Hematopoietic multipotent progenitor cell treated with erythropoietin and hydrocortisone succinate and interleukin-3 and kit ligand, for 6 days (in vitro differentiated cells): ENCODE data around the gene C10orf120.

Source experiments
- DNase-seq: peaks from one replicate; pipeline ENCODE4 v3.0.0-alpha.2; 2015

Gene C10orf120

GRCh38 chr10:122659651-122660050 lies 40.0 kb downstream of the C10orf120 start:
- no peak for DNase-seq

- no peak for DNase-seq
Measured at GRCh38 chr10:122659126-122659525, 40.5 kb downstream of the C10orf120 start.

- DNase-seq, result no peak
Measured at GRCh38 chr10:122658356-122659049, 41.1 kb downstream of the C10orf120 start.

- no peak for DNase-seq
Measured at GRCh38 chr10:122657729-122658128, 41.9 kb downstream of the C10orf120 start.

GRCh38 chr10:122657255-122657654 lies 42.4 kb downstream of the C10orf120 start:
- no peak for DNase-seq

GRCh38 chr10:122656741-122657140 lies 42.9 kb downstream of the C10orf120 start:
- no peak for DNase-seq

GRCh38 chr10:122656308-122656705 lies 43.3 kb downstream of the C10orf120 start:
- no peak for DNase-seq

GRCh38 chr10:122655524-122656307 lies 43.9 kb downstream of the C10orf120 start:
- DNase-seq, result no peak

GRCh38 chr10:122650331-122650730 lies 49.3 kb downstream of the C10orf120 start:
- DNase-seq, result no peak

GRCh38 chr10:122649903-122650302 lies 49.7 kb downstream of the C10orf120 start:
- DNase-seq, result no peak

GRCh38 chr10:122648599-122649428 lies 50.8 kb downstream of the C10orf120 start:
- DNase-seq, result peak; percentile 57
